Glutamatergic neuron (in vitro differentiated cells): ENCODE measurements around the gene GATAD2A. TPM values are rescaled to one million over a fixed set of nuclear protein-coding genes. Genes with fewer than 3 reads are reported as not detected.

Source experiments
- DNase-seq: peaks from one replicate; pipeline ENCODE4 v3.0.0; 2022
- H3K27ac Mint-ChIP-seq: one replicate; pipeline ENCODE4 v1.8.0; 2020; ENCODE audit warnings: mild to moderate bottlenecking, mixed read lengths, inconsistent platforms; ENCODE audit not compliant: unreplicated experiment
- H3K27me3 Mint-ChIP-seq: one replicate; pipeline ENCODE4 v1.8.0; 2020; ENCODE audit warnings: mild to moderate bottlenecking, moderate library complexity, mixed read lengths, inconsistent platforms; ENCODE audit not compliant: unreplicated experiment
- H3K36me3 Mint-ChIP-seq: one replicate; pipeline ENCODE4 v1.8.0; 2020; ENCODE audit warnings: mild to moderate bottlenecking, mixed read lengths, inconsistent platforms; ENCODE audit not compliant: unreplicated experiment
- H3K4me1 Mint-ChIP-seq: one replicate; pipeline ENCODE4 v1.8.0; 2020; ENCODE audit warnings: mild to moderate bottlenecking, low read depth, mixed read lengths, inconsistent platforms; ENCODE audit not compliant: unreplicated experiment
- H3K4me3 Mint-ChIP-seq: one replicate; pipeline ENCODE4 v1.8.0; 2020; ENCODE audit warnings: mild to moderate bottlenecking, mixed read lengths, inconsistent platforms; ENCODE audit not compliant: unreplicated experiment
- H3K9me3 Mint-ChIP-seq: one replicate; pipeline ENCODE4 v1.8.0; 2020; ENCODE audit warnings: mild to moderate bottlenecking, moderate library complexity, mixed read lengths, inconsistent platforms; ENCODE audit not compliant: unreplicated experiment
- CTCF ChIP-seq: fragments of 200-600 bp; sonication (generic); IDR thresholded peaks from one replicate; pipeline ENCODE4 v1.5.0; 2021; ENCODE audit not compliant: partially characterized antibody, unreplicated experiment
- total RNA-seq: library from RNA; stranded (reverse); fragmentation: NEBNext Ultra II Directional; extraction: Animal tissue kit (Norgen Biotek cat#: 25700); gene quantifications from one replicate; pipeline ENCODE4 v1.2.1, GENCODE V29; 2021; ENCODE audit not compliant: unreplicated experiment

Gene GATAD2A
- total RNA-seq, 1 donor from 2014 or later: 203 TPM

- H3K27me3 Mint-ChIP-seq: peaks cover 15% of the 10 kb centered on the region
- H3K27ac Mint-ChIP-seq: no peak overlapping the region
- H3K36me3 Mint-ChIP-seq: no peaks in the 10 kb centered on the region
- no peak for DNase-seq
- H3K4me3 Mint-ChIP-seq: no peak overlapping the region
- no peak for TF ChIP-seq CTCF
- peaks cover 24% of the 10 kb centered on the region for H3K9me3 Mint-ChIP-seq
- no peaks in the 10 kb centered on the region for H3K4me1 Mint-ChIP-seq
These were observed 96.3 kb downstream of the GATAD2A start for GRCh38 chr19:19501798-19502197.

GRCh38 chr19:19502281-19502680 lies 96.8 kb downstream of the GATAD2A start:
- no peak for DNase-seq
- H3K27me3 Mint-ChIP-seq: peaks cover 14% of the 10 kb centered on the region
- no peaks in the 10 kb centered on the region for H3K36me3 Mint-ChIP-seq
- H3K4me3 Mint-ChIP-seq: no peak overlapping the region
- peaks cover 24% of the 10 kb centered on the region for H3K9me3 Mint-ChIP-seq
- H3K4me1 Mint-ChIP-seq: no peaks in the 10 kb centered on the region
- no peak overlapping the region for H3K27ac Mint-ChIP-seq
- no peak for TF ChIP-seq CTCF

- Mint-ChIP-seq H3K27ac (no peak overlapping the region), H3K4me1 (peaks cover 3% of the 10 kb centered on the region), H3K9me3 (peaks cover 21% of the 10 kb centered on the region), H3K36me3 (no peaks in the 10 kb centered on the region), H3K27me3 (peaks cover 13% of the 10 kb centered on the region), H3K4me3 (no peak overlapping the region)
- no peak for TF ChIP-seq CTCF
- no peak for DNase-seq
These were observed 97.5 kb downstream of the GATAD2A start for GRCh38 chr19:19502808-19503602.

- Mint-ChIP-seq H3K9me3 (peaks cover 20% of the 10 kb centered on the region), H3K4me1 (peaks cover 3% of the 10 kb centered on the region), H3K36me3 (no peaks in the 10 kb centered on the region), H3K27ac (no peak overlapping the region), H3K4me3 (no peak overlapping the region), H3K27me3 (peaks cover 16% of the 10 kb centered on the region)
- TF ChIP-seq CTCF: no peak
- no peak for DNase-seq
These were observed 99.5 kb downstream of the GATAD2A start for GRCh38 chr19:19504754-19505668.
